ENCODE results near the gene ZNF341. TPM values are rescaled to one million over a fixed set of nuclear protein-coding genes. Genes with fewer than 3 reads are reported as not detected.

The ZNF341 gene
- total and polyA plus RNA-seq, 2 experiments from 2014 or later, result 4.3 to 6.1 TPM

DNA sequence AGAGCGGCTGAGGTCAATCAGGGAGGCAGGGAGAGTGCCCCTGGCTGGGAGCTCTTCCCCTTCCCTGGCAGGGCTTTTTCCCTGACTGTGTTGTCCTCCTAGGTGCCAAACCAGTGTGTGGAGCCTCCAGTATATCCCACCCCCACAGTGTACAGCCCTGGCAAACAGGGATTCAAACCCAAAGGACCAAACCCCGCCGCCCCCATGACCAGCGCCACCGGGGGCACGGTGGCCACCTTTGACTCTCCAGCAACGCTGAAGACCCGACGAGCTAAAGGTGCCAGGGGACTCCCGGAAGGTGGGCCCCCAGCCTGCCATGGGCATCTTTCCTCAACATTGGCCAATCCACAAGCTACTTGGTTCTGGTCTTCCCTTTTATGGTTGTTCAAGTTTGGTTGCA, 25.2 kb downstream of the ZNF341 start (continued):
- TF ChIP-seq, protein P1, sequence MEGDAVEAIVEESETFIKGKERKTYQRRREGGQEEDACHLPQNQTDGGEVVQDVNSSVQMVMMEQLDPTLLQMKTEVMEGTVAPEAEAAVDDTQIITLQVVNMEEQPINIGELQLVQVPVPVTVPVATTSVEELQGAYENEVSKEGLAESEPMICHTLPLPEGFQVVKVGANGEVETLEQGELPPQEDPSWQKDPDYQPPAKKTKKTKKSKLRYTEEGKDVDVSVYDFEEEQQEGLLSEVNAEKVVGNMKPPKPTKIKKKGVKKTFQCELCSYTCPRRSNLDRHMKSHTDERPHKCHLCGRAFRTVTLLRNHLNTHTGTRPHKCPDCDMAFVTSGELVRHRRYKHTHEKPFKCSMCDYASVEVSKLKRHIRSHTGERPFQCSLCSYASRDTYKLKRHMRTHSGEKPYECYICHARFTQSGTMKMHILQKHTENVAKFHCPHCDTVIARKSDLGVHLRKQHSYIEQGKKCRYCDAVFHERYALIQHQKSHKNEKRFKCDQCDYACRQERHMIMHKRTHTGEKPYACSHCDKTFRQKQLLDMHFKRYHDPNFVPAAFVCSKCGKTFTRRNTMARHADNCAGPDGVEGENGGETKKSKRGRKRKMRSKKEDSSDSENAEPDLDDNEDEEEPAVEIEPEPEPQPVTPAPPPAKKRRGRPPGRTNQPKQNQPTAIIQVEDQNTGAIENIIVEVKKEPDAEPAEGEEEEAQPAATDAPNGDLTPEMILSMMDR (conservative IDR thresholded peaks at IDR 0.05; ENCODE audit: low read depth in 2 of 2), result no peak
- no peak for TF ChIP-seq STAT1 (IDR thresholded peaks at IDR 0.05; ENCODE audit: unreplicated experiment)

DNA sequence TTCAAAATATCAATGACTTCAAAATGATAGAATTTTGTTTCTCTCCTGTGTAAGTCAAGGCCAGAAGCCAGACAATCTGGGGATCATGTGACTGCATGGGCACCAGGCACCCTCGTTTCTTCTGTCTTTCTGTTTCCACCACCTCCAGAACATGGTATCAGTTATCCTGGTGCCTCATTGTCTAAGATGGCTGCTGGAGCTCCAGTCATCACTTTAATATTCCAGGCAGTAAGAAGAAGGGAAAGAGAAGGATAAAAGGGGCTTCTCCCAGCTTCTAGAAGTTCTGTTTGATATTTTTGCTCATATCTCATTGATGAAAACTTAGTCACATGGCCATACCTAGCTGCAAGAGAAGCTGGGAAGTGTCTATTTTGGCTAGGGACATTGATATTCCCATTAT, 25.7 kb downstream of the ZNF341 start:
- H3K36me3 ChIP-seq (ENCODE audit: insufficient read depth), result peaks cover 3% of the 10 kb centered on the region; the same call in 1 of the 2 replicates
- H3K4me1 Mint-ChIP-seq, result peaks cover 6% of the 10 kb centered on the region; the same call in 2 of the 3 replicates

More for the DNA sequence above, 25.7 kb downstream of the ZNF341 start:
- no peak overlapping the region for H3K4me3 ChIP-seq
- Mint-ChIP-seq H3K27ac (no peak overlapping the region), H3K9me3 (no peaks in the 10 kb centered on the region), H3K36me3 (ENCODE audit: low read depth) (peaks cover 30% of the 10 kb centered on the region), H3K27me3 (ENCODE audit: insufficient read depth, low read depth, poor library complexity) (peaks cover 10% of the 10 kb centered on the region), H3K4me3 (no peak overlapping the region)
- ATAC-seq (no peak), DNase-seq (ENCODE audit: low spot score) (no peak)
- H4K20me1 ChIP-seq (replicated peaks; ENCODE audit: insufficient read depth), result no peaks in the 10 kb centered on the region
- H3K27ac ChIP-seq (ENCODE audit: low read depth), result no peak overlapping the region
- no peaks in the 10 kb centered on the region for H3K27me3 ChIP-seq (ENCODE audit: insufficient read depth)
- H3F3A ChIP-seq (replicated peaks; ENCODE audit: low read depth), result no peaks in the 10 kb centered on the region
- TF ChIP-seq, protein P1 (conservative IDR thresholded peaks at IDR 0.05; ENCODE audit: low read depth in 2 of 2), result no peak
- TF ChIP-seq NANOG (IDR thresholded peaks at IDR 0.05; ENCODE audit: borderline replicate concordance) (no peak), ZNF114 (CRISPR knock-in tag; IDR thresholded peaks at IDR 0.05) (no peak), CREB1 (CRISPR knock-in tag; IDR thresholded peaks at IDR 0.05; ENCODE audit: low read depth) (no peak), EZH2phosphoT487 (IDR thresholded peaks at IDR 0.05; ENCODE audit: unreplicated experiment) (no peak), ZNF331 (CRISPR knock-in tag; IDR thresholded peaks at IDR 0.05; ENCODE audit: low read depth) (no peak), JUNB (IDR thresholded peaks at IDR 0.05; ENCODE audit: unreplicated experiment) (no peak), POLR2AphosphoS5 (IDR thresholded peaks at IDR 0.05; ENCODE audit: low read depth) (no peak), EZH2 (IDR thresholded peaks at IDR 0.05; ENCODE audit: low read depth, unreplicated experiment) (no peak)
- TF ChIP-seq, protein P2, sequence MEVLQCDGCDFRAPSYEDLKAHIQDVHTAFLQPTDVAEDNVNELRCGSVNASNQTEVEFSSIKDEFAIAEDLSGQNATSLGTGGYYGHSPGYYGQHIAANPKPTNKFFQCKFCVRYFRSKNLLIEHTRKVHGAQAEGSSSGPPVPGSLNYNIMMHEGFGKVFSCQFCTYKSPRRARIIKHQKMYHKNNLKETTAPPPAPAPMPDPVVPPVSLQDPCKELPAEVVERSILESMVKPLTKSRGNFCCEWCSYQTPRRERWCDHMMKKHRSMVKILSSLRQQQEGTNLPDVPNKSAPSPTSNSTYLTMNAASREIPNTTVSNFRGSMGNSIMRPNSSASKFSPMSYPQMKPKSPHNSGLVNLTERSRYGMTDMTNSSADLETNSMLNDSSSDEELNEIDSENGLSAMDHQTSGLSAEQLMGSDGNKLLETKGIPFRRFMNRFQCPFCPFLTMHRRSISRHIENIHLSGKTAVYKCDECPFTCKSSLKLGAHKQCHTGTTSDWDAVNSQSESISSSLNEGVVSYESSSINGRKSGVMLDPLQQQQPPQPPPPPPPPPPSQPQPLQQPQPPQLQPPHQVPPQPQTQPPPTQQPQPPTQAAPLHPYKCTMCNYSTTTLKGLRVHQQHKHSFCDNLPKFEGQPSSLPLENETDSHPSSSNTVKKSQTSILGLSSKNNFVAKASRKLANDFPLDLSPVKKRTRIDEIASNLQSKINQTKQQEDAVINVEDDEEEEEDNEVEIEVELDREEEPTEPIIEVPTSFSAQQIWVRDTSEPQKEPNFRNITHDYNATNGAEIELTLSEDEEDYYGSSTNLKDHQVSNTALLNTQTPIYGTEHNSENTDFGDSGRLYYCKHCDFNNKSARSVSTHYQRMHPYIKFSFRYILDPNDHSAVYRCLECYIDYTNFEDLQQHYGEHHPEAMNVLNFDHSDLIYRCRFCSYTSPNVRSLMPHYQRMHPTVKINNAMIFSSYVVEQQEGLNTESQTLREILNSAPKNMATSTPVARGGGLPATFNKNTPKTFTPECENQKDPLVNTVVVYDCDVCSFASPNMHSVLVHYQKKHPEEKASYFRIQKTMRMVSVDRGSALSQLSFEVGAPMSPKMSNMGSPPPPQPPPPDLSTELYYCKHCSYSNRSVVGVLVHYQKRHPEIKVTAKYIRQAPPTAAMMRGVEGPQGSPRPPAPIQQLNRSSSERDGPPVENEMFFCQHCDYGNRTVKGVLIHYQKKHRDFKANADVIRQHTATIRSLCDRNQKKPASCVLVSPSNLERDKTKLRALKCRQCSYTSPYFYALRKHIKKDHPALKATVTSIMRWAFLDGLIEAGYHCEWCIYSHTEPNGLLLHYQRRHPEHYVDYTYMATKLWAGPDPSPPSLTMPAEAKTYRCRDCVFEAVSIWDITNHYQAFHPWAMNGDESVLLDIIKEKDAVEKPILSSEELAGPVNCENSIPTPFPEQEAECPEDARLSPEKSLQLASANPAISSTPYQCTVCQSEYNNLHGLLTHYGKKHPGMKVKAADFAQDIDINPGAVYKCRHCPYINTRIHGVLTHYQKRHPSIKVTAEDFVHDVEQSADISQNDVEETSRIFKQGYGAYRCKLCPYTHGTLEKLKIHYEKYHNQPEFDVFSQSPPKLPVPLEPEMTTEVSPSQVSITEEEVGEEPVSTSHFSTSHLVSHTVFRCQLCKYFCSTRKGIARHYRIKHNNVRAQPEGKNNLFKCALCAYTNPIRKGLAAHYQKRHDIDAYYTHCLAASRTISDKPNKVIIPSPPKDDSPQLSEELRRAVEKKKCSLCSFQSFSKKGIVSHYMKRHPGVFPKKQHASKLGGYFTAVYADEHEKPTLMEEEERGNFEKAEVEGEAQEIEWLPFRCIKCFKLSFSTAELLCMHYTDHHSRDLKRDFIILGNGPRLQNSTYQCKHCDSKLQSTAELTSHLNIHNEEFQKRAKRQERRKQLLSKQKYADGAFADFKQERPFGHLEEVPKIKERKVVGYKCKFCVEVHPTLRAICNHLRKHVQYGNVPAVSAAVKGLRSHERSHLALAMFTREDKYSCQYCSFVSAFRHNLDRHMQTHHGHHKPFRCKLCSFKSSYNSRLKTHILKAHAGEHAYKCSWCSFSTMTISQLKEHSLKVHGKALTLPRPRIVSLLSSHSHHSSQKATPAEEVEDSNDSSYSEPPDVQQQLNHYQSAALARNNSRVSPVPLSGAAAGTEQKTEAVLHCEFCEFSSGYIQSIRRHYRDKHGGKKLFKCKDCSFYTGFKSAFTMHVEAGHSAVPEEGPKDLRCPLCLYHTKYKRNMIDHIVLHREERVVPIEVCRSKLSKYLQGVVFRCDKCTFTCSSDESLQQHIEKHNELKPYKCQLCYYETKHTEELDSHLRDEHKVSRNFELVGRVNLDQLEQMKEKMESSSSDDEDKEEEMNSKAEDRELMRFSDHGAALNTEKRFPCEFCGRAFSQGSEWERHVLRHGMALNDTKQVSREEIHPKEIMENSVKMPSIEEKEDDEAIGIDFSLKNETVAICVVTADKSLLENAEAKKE (CRISPR knock-in tag; IDR thresholded peaks at IDR 0.05), result no peak
- TF ChIP-seq, protein P3, sequence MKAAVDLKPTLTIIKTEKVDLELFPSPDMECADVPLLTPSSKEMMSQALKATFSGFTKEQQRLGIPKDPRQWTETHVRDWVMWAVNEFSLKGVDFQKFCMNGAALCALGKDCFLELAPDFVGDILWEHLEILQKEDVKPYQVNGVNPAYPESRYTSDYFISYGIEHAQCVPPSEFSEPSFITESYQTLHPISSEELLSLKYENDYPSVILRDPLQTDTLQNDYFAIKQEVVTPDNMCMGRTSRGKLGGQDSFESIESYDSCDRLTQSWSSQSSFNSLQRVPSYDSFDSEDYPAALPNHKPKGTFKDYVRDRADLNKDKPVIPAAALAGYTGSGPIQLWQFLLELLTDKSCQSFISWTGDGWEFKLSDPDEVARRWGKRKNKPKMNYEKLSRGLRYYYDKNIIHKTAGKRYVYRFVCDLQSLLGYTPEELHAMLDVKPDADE (IDR thresholded peaks at IDR 0.05), result no peak
- H3K79me2 ChIP-seq (replicated peaks; ENCODE audit: insufficient read depth), result no peaks in the 10 kb centered on the region
- H3K4me1 ChIP-seq (ENCODE audit: insufficient read depth), result no peaks in the 10 kb centered on the region
- no peak overlapping the region for H2AFZ ChIP-seq
- H3K4me2 ChIP-seq, result no peak overlapping the region
- no peaks in the 10 kb centered on the region for H3K9me2 ChIP-seq (ENCODE audit: insufficient read depth)

All from GM23338 (cell line).